GM23338 (cell line): Measurements from ENCODE around the gene ST6GALNAC3.

Source experiments
- CREB1 ChIP-seq: fragments of 250-450 bp; sonication (Bioruptor Pico); IDR thresholded peaks from 2 replicates; pipeline ENCODE4 v1.5.0; 2020; ENCODE audit warnings: low read depth, mild to moderate bottlenecking, moderate library complexity
- CTCF ChIP-seq, 2 experiments: fragments of 200-600 bp in 1 of 2; sonication (generic) in 1 of 2; conservative IDR thresholded peaks; 2 replicates each; pipeline versions ENCODE4 v1.5.1 to v1.6.1; 2016 to 2017; ENCODE audit warnings: antibody characterized with exemption in 2 of 2, low read depth in 2 of 2, mild to moderate bottlenecking in 2 of 2, moderate library complexity in 1 of 2
- ETS1 ChIP-seq: IDR thresholded peaks from 2 replicates; pipeline ENCODE4 v1.6.1; 2016; ENCODE audit warnings: antibody characterized with exemption
- EZH2 ChIP-seq: fragments of 200-600 bp; sonication (generic); IDR thresholded peaks from one replicate; pipeline ENCODE4 v1.8.0; 2017; ENCODE audit warnings: antibody characterized with exemption, mild to moderate bottlenecking, low read depth; ENCODE audit not compliant: unreplicated experiment
- EZH2phosphoT487 ChIP-seq: fragments of 200-600 bp; sonication (generic); IDR thresholded peaks from one replicate; pipeline ENCODE4 v1.8.1; 2018; ENCODE audit warnings: antibody characterized with exemption; ENCODE audit not compliant: unreplicated experiment
- JUNB ChIP-seq: IDR thresholded peaks from one replicate; pipeline ENCODE4 v1.6.1; 2016; ENCODE audit warnings: antibody characterized with exemption; ENCODE audit not compliant: unreplicated experiment
- POLR2AphosphoS5 ChIP-seq: IDR thresholded peaks from 2 replicates; pipeline ENCODE4 v1.6.1; 2016; ENCODE audit warnings: antibody characterized with exemption, low read depth
- REST ChIP-seq: IDR thresholded peaks from one replicate; pipeline ENCODE4 v1.6.1; 2018; ENCODE audit warnings: antibody characterized with exemption; ENCODE audit not compliant: unreplicated experiment
- ZNF331 ChIP-seq: fragments of 250-450 bp; sonication (Bioruptor Pico); IDR thresholded peaks from 2 replicates; pipeline ENCODE4 v1.5.0; 2020; ENCODE audit warnings: low read depth, mild to moderate bottlenecking, moderate library complexity

GRCh38 chr1:76105372-76105771 lies 30.8 kb downstream of the ST6GALNAC3 start:
- TF ChIP-seq CTCF (conservative IDR thresholded peaks at IDR 0.05; ENCODE audit: low read depth in 2 of 2) (no peak), ETS1 (no peak), ZNF331 (CRISPR knock-in tag) (no peak), POLR2AphosphoS5 (no peak), CREB1 (CRISPR knock-in tag) (no peak), EZH2 (no peak), REST (no peak), EZH2phosphoT487 (no peak), JUNB (no peak)
